HepG2 (cell line): ENCODE data around the gene LTB4R. TPM values are rescaled to one million over a fixed set of nuclear protein-coding genes. Genes with fewer than 3 reads are reported as not detected.

ENCODE experiments used
- ARNT2 ChIP-seq: sonication (generic); formaldehyde crosslinking; IDR thresholded peaks from 2 replicates; pipeline ENCODE4 v1.8.0; 2022; ENCODE audit warnings: mild to moderate bottlenecking, low read depth, missing genetic modification reagents, moderate library complexity
- ATF7 ChIP-seq, 2 experiments: fragments of 450-650 bp in 1 of 2; sonication (generic) in 1 of 2; formaldehyde crosslinking in 1 of 2; IDR thresholded peaks; 2 replicates each; pipeline versions ENCODE4 v1.4.0 to v1.6.1; 2016 to 2020; ENCODE audit warnings: antibody characterized with exemption in 1 of 2, mild to moderate bottlenecking in 1 of 2, missing genetic modification reagents in 1 of 2
- ATM ChIP-seq: fragments of 450-650 bp; IDR thresholded peaks from 2 replicates; pipeline ENCODE4 v1.7.1; 2017; ENCODE audit warnings: mild to moderate bottlenecking, borderline replicate concordance
- ETV5 ChIP-seq: IDR thresholded peaks from 2 replicates; pipeline ENCODE4 v1.6.1; 2018; ENCODE audit warnings: missing biosample characterization, missing genetic modification reagents, inconsistent platforms, borderline replicate concordance
- IKZF4 ChIP-seq: sonication (generic); formaldehyde crosslinking; IDR thresholded peaks from 2 replicates; pipeline ENCODE4 v1.5.1; 2020; ENCODE audit warnings: borderline replicate concordance, mild to moderate bottlenecking, low read depth, missing genetic modification reagents; ENCODE audit errors: not compliant biosample characterization
- NR2C2 ChIP-seq: sonication (generic); formaldehyde crosslinking; IDR thresholded peaks from 2 replicates; pipeline ENCODE4 v1.4.0; 2020; ENCODE audit warnings: missing genetic modification reagents, mild to moderate bottlenecking, moderate library complexity, borderline replicate concordance
- PCBP2 ChIP-seq: fragments of 200-400 bp; formaldehyde crosslinking; optimal IDR thresholded peaks from 2 replicates; pipeline ENCODE3; 2018; ENCODE audit warnings: low read length, low read depth; ENCODE audit not compliant: poor library complexity, severe bottlenecking
- REXO4 ChIP-seq: sonication (generic); formaldehyde crosslinking; IDR thresholded peaks from 2 replicates; pipeline ENCODE4 v1.8.0; 2022; ENCODE audit warnings: missing genetic modification reagents, mild to moderate bottlenecking, borderline replicate concordance
- RFX3 ChIP-seq: IDR thresholded peaks from 2 replicates; pipeline ENCODE4 v1.6.1; 2016; ENCODE audit warnings: missing biosample characterization, missing genetic modification reagents
- RXRB ChIP-seq: IDR thresholded peaks from 2 replicates; pipeline ENCODE4 v1.6.1; 2016; ENCODE audit warnings: borderline replicate concordance, missing genetic modification reagents, missing compliant biosample characterization
- SALL2 ChIP-seq: sonication (generic); formaldehyde crosslinking; IDR thresholded peaks from 2 replicates; pipeline ENCODE4 v1.8.1; 2023; ENCODE audit warnings: mild to moderate bottlenecking, missing genetic modification reagents, inconsistent platforms
- ZFX ChIP-seq: sonication (generic); formaldehyde crosslinking; IDR thresholded peaks from 2 replicates; pipeline ENCODE4 v1.4.0; 2020; ENCODE audit warnings: mild to moderate bottlenecking, low read depth, missing genetic modification reagents, moderate library complexity
- ZNF333 ChIP-seq: sonication (generic); formaldehyde crosslinking; IDR thresholded peaks from 2 replicates; pipeline ENCODE4 v1.4.0; 2020; ENCODE audit warnings: mild to moderate bottlenecking, missing genetic modification reagents, borderline replicate concordance
- ZNF33B ChIP-seq: sonication (generic); formaldehyde crosslinking; IDR thresholded peaks from 2 replicates; pipeline ENCODE4 v1.5.1; 2020; ENCODE audit warnings: mild to moderate bottlenecking, missing genetic modification reagents
- ZNF891 ChIP-seq: sonication (generic); formaldehyde crosslinking; IDR thresholded peaks from 2 replicates; pipeline ENCODE4 v1.5.0; 2020; ENCODE audit warnings: mild to moderate bottlenecking, missing genetic modification reagents
- ZXDC ChIP-seq: sonication (generic); formaldehyde crosslinking; IDR thresholded peaks from 2 replicates; pipeline ENCODE4 v1.5.0; 2020; ENCODE audit warnings: mild to moderate bottlenecking, missing genetic modification reagents
- polyA plus RNA-seq, 8 experiments: library from polyadenylated mRNA; depleted of rRNA in 3 of 8; stranded (reverse) in 7 of 8; unstranded in 1 of 8; fragments of >200 nt; fragmentation: Illumina TruSeq in 4 of 8; extraction: Trizol in 4 of 8; gene quantifications; 2 replicates each; pipeline versions ENCODE4 v1.2.1 to v1.2.3, GENCODE V29; 2011 to 2016; ENCODE audit warnings: low read depth in 4 of 8, missing spikeins in 1 of 8, mixed read lengths in 1 of 8; ENCODE audit not compliant: insufficient read depth in 1 of 8
- total RNA-seq, 5 experiments: library from RNA; depleted of rRNA; stranded (reverse); fragments of >200 nt; fragmentation: Illumina TruSeq; extraction: Trizol; gene quantifications; 2 replicates each; pipeline ENCODE4 v1.2.3, GENCODE V29; 2016; ENCODE audit warnings: low read depth in 1 of 5
- TF ChIP-seq, protein P1 (sequence below): sonication (generic); formaldehyde crosslinking; IDR thresholded peaks from 2 replicates; pipeline ENCODE4 v1.4.0; 2020; ENCODE audit warnings: missing genetic modification reagents
- TF ChIP-seq, protein P2 (sequence below): sonication (generic); formaldehyde crosslinking; IDR thresholded peaks from 2 replicates; pipeline ENCODE4 v1.5.0; 2020; ENCODE audit warnings: mild to moderate bottlenecking, missing genetic modification reagents, borderline replicate concordance
- TF ChIP-seq, protein P3 (sequence below): sonication (generic); formaldehyde crosslinking; IDR thresholded peaks from 2 replicates; pipeline ENCODE4 v1.4.0; 2020; ENCODE audit warnings: mild to moderate bottlenecking, low read depth, missing genetic modification reagents

LTB4R gene
- total and polyA plus RNA-seq, 2 of the 13 experiments (the other 11 are each of a cell fraction or from before 2014, with no cell fraction given) = 3.2 to 8.2 TPM

DNA sequence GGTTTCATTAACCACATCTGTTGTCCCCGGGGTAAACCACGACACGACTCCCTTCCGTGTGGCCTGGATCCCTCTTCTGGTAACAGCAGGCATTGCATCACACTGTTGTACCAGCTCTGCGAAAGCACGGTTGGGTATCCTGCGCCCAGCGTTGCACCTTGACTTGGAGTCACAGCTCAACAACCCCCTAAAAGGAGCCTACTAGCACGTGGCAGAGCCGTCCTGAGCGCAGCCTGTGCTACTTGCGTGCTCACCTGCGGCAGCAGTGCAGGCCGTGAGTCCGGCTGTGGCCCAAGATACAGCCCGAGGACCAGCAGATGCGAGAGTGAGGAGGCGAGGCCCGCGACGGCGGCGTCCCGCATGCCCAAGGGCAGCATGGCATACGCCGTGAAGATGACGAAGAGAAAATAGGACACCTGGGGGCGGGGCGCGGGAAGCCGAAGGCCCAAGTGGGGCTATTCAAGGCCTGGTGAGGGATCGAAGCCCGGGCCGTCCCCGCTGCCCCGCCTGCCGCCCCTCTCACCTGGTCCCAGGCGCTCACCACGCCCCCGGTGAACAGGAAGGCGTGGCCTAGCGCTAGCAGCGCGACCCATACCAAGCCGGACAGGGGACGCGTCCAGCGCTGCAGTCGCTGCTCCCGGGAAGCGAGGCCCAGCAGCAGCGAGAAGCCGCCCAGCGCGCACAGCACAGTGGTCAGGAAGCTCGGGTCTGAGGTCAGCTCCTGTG is 21.1 kb downstream of the LTB4R start (continued):
- TF ChIP-seq, protein P1, sequence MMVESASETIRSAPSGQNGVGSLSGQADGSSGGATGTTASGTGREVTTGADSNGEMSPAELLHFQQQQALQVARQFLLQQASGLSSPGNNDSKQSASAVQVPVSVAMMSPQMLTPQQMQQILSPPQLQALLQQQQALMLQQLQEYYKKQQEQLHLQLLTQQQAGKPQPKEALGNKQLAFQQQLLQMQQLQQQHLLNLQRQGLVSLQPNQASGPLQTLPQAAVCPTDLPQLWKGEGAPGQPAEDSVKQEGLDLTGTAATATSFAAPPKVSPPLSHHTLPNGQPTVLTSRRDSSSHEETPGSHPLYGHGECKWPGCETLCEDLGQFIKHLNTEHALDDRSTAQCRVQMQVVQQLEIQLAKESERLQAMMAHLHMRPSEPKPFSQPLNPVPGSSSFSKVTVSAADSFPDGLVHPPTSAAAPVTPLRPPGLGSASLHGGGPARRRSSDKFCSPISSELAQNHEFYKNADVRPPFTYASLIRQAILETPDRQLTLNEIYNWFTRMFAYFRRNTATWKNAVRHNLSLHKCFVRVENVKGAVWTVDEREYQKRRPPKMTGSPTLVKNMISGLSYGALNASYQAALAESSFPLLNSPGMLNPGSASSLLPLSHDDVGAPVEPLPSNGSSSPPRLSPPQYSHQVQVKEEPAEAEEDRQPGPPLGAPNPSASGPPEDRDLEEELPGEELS (CRISPR knock-in tag) = no peak
- TF ChIP-seq, protein P2, sequence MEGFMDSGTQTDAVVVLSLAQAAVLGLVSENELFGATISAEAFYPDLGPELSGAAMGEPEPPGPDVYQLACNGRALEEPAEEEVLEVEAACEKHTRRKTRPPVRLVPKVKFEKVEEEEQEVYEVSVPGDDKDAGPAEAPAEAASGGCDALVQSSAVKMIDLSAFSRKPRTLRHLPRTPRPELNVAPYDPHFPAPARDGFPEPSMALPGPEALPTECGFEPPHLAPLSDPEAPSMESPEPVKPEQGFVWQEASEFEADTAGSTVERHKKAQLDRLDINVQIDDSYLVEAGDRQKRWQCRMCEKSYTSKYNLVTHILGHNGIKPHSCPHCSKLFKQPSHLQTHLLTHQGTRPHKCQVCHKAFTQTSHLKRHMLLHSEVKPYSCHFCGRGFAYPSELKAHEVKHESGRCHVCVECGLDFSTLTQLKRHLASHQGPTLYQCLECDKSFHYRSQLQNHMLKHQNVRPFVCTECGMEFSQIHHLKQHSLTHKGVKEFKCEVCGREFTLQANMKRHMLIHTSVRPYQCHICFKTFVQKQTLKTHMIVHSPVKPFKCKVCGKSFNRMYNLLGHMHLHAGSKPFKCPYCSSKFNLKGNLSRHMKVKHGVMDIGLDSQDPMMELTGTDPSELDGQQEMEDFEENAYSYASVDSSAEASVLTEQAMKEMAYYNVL (CRISPR knock-in tag) = peak; percentile 83; the same call in 1 of the 2 replicates
- TF ChIP-seq ZNF891 (no peak; the same call in 1 of the 2 replicates), ATM (no peak; the same call in 1 of the 2 replicates), PCBP2 (no peak), ZFX (CRISPR knock-in tag) (peak; percentile 89), REXO4 (CRISPR knock-in tag) (no peak), IKZF4 (peak; percentile 56), RFX3 (CRISPR knock-in tag) (no peak), ZNF33B (CRISPR knock-in tag) (peak; percentile 95; the same call in 1 of the 2 replicates), ATF7 (IDR thresholded peaks at IDR 0.05) (peak; percentile 72), ATF7 (CRISPR knock-in tag; IDR thresholded peaks at IDR 0.05) (peak; percentile 93), NR2C2 (CRISPR knock-in tag) (peak; percentile 78), ETV5 (CRISPR knock-in tag) (peak; percentile 14; the same call in 1 of the 2 replicates), SALL2 (no peak), ZXDC (CRISPR knock-in tag) (peak; percentile 94; the same call in 1 of the 2 replicates), ARNT2 (peak; percentile 72; the same call in 1 of the 2 replicates), RXRB (CRISPR knock-in tag) (peak; percentile 44; the same call in 1 of the 2 replicates), ZNF333 (CRISPR knock-in tag) (peak; percentile 96)
- TF ChIP-seq, protein P3, sequence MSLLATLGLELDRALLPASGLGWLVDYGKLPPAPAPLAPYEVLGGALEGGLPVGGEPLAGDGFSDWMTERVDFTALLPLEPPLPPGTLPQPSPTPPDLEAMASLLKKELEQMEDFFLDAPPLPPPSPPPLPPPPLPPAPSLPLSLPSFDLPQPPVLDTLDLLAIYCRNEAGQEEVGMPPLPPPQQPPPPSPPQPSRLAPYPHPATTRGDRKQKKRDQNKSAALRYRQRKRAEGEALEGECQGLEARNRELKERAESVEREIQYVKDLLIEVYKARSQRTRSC (CRISPR knock-in tag) = peak; percentile 93
